SK-N-SH treated with all-trans-retinoic acid at 6 μM for 48 hours (cell line): Measurements from ENCODE around the gene GPATCH2.

ENCODE experiments used
- ATAC-seq: fragments of 200-7000 bp; cut with Tn5 transposase; 3 replicates; pipeline ENCODE4 v1.9.1; 2020; ENCODE audit warnings: mild to moderate bottlenecking, moderate library complexity
- ARNTL ChIP-seq: fragments of 450-650 bp; formaldehyde crosslinking; IDR thresholded peaks from 2 replicates; pipeline ENCODE4 v1.5.0; 2020; ENCODE audit warnings: low read depth, mild to moderate bottlenecking, moderate library complexity, borderline replicate concordance
- BACH2 ChIP-seq: fragments of 250-450 bp; sonication (Bioruptor Pico); IDR thresholded peaks from 2 replicates; pipeline ENCODE4 v1.9.0; 2021; ENCODE audit warnings: mild to moderate bottlenecking, borderline replicate concordance
- CREB5 ChIP-seq: fragments of 250-450 bp; sonication (Bioruptor Pico); IDR thresholded peaks from 2 replicates; pipeline ENCODE4 v1.5.1; 2020; ENCODE audit warnings: low read depth, mild to moderate bottlenecking, moderate library complexity
- CSDC2 ChIP-seq: fragments of 250-450 bp; sonication (Bioruptor Pico); IDR thresholded peaks from 2 replicates; pipeline ENCODE4 v1.5.0; 2020; ENCODE audit warnings: mild to moderate bottlenecking, moderate library complexity
- ESRRG ChIP-seq: fragments of 250-450 bp; sonication (Bioruptor Pico); IDR thresholded peaks from 2 replicates; pipeline ENCODE4 v1.6.1; 2021; ENCODE audit warnings: mild to moderate bottlenecking
- GLIS3 ChIP-seq: fragments of 250-450 bp; sonication (Bioruptor Pico); IDR thresholded peaks from 2 replicates; pipeline ENCODE4 v1.5.0; 2020; ENCODE audit warnings: mild to moderate bottlenecking, moderate library complexity
- ISL1 ChIP-seq: fragments of 250-450 bp; sonication (Bioruptor Pico); IDR thresholded peaks from 2 replicates; pipeline ENCODE4 v2.1.2; 2022; ENCODE audit warnings: mild to moderate bottlenecking, moderate library complexity
- OSR1 ChIP-seq: fragments of 250-450 bp; sonication (Bioruptor Pico); IDR thresholded peaks from 2 replicates; pipeline ENCODE4 v1.8.0; 2022; ENCODE audit warnings: moderate library complexity, mild to moderate bottlenecking, inconsistent platforms
- POU6F1 ChIP-seq: fragments of 250-450 bp; sonication (Bioruptor Pico); IDR thresholded peaks from 2 replicates; pipeline ENCODE4 v1.8.0; 2021; ENCODE audit warnings: low read depth, mild to moderate bottlenecking, moderate library complexity, borderline replicate concordance
- PPARA ChIP-seq: fragments of 250-450 bp; sonication (Bioruptor Pico); IDR thresholded peaks from 2 replicates; pipeline ENCODE4 v1.5.0; 2020; ENCODE audit warnings: mild to moderate bottlenecking, borderline replicate concordance
- RARB ChIP-seq: fragments of 250-450 bp; sonication (Bioruptor Pico); IDR thresholded peaks from 2 replicates; pipeline ENCODE4 v1.8.0; 2021; ENCODE audit warnings: mild to moderate bottlenecking, moderate library complexity
- SNAI2 ChIP-seq: fragments of 250-450 bp; sonication (Bioruptor Pico); IDR thresholded peaks from 2 replicates; pipeline ENCODE4 v1.5.0; 2020; ENCODE audit warnings: mild to moderate bottlenecking, moderate library complexity
- TOX ChIP-seq: fragments of 250-450 bp; sonication (Bioruptor Pico); IDR thresholded peaks from 2 replicates; pipeline ENCODE4 v1.8.0; 2021; ENCODE audit warnings: mild to moderate bottlenecking, moderate library complexity, borderline replicate concordance
- TSHZ2 ChIP-seq: fragments of 250-450 bp; sonication (Bioruptor Pico); IDR thresholded peaks from 2 replicates; pipeline ENCODE4 v1.5.0; 2020; ENCODE audit warnings: mild to moderate bottlenecking, moderate library complexity
- ZC3H10 ChIP-seq: fragments of 250-450 bp; sonication (Bioruptor Pico); IDR thresholded peaks from 2 replicates; pipeline ENCODE4 v1.5.1; 2021; ENCODE audit warnings: mild to moderate bottlenecking, moderate library complexity
- ZFP3 ChIP-seq: fragments of 250-450 bp; sonication (Bioruptor Pico); IDR thresholded peaks from 2 replicates; pipeline ENCODE4 v1.5.0; 2020; ENCODE audit warnings: mild to moderate bottlenecking, moderate library complexity
- ZFP30 ChIP-seq: fragments of 450-650 bp; formaldehyde crosslinking; IDR thresholded peaks from 2 replicates; pipeline ENCODE4 v1.5.0; 2022; ENCODE audit warnings: mild to moderate bottlenecking, moderate library complexity
- ZNF565 ChIP-seq: fragments of 450-650 bp; formaldehyde crosslinking; conservative IDR thresholded peaks from 2 replicates; pipeline ENCODE4 v1.5.0; 2020; ENCODE audit warnings: low read depth, mild to moderate bottlenecking, moderate library complexity
- ZNF70 ChIP-seq: fragments of 450-650 bp; formaldehyde crosslinking; IDR thresholded peaks from 2 replicates; pipeline ENCODE4 v1.5.0; 2020; ENCODE audit warnings: mild to moderate bottlenecking, moderate library complexity
- ZNF8 ChIP-seq: fragments of 450-650 bp; formaldehyde crosslinking; IDR thresholded peaks from 2 replicates; pipeline ENCODE4 v1.5.0; 2020; ENCODE audit warnings: mild to moderate bottlenecking, moderate library complexity
- TF ChIP-seq, protein P1 (sequence below): fragments of 250-450 bp; sonication (Bioruptor Pico); IDR thresholded peaks from 2 replicates; pipeline ENCODE4 v1.5.1; 2021; ENCODE audit warnings: mild to moderate bottlenecking, moderate library complexity
- TF ChIP-seq, protein P2 (sequence below): fragments of 250-450 bp; sonication (Bioruptor Pico); IDR thresholded peaks from 2 replicates; pipeline ENCODE4 v1.8.0; 2020; ENCODE audit warnings: mild to moderate bottlenecking, moderate library complexity, borderline replicate concordance

The GPATCH2 gene

GRCh38 chr1:217668351-217668940, 37.6 kb upstream of the GPATCH2 start:
- TF ChIP-seq ZC3H10 (CRISPR knock-in tag): no peak
- ATAC-seq: no peak

DNA sequence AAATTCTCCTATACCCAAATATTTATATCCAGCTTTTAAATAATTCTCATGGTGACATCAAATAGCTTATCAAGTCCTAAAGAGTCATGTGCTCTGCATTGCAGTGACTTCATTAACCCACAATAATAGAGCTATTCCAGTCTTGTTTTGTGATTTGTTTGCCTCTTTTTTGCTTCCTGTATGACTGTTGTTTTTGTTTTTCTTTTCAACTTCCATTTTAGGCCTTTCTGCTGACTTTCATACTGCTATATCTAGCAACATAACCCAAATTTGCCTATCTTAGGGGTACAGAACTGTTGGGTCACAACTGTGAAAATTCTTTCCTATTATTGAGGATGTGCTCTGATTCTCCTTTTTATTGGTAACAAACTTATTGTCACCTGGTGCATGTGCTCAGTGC, 30.5 kb upstream of the GPATCH2 start:
- TF ChIP-seq CSDC2 (CRISPR knock-in tag) (no peak), POU6F1 (no peak), ZFP30 (CRISPR knock-in tag) (no peak), RARB (CRISPR knock-in tag) (no peak), PPARA (CRISPR knock-in tag) (no peak), TSHZ2 (no peak), ZNF70 (CRISPR knock-in tag) (no peak), ZNF565 (CRISPR knock-in tag) (no peak), ZFP3 (CRISPR knock-in tag) (no peak), ISL1 (no peak)
- TF ChIP-seq, protein P1, sequence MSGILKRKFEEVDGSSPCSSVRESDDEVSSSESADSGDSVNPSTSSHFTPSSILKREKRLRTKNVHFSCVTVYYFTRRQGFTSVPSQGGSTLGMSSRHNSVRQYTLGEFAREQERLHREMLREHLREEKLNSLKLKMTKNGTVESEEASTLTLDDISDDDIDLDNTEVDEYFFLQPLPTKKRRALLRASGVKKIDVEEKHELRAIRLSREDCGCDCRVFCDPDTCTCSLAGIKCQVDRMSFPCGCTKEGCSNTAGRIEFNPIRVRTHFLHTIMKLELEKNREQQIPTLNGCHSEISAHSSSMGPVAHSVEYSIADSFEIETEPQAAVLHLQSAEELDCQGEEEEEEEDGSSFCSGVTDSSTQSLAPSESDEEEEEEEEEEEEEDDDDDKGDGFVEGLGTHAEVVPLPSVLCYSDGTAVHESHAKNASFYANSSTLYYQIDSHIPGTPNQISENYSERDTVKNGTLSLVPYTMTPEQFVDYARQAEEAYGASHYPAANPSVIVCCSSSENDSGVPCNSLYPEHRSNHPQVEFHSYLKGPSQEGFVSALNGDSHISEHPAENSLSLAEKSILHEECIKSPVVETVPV: no peak
- TF ChIP-seq, all 23 proteins: peak for 0
- ATAC-seq: no peak

DNA sequence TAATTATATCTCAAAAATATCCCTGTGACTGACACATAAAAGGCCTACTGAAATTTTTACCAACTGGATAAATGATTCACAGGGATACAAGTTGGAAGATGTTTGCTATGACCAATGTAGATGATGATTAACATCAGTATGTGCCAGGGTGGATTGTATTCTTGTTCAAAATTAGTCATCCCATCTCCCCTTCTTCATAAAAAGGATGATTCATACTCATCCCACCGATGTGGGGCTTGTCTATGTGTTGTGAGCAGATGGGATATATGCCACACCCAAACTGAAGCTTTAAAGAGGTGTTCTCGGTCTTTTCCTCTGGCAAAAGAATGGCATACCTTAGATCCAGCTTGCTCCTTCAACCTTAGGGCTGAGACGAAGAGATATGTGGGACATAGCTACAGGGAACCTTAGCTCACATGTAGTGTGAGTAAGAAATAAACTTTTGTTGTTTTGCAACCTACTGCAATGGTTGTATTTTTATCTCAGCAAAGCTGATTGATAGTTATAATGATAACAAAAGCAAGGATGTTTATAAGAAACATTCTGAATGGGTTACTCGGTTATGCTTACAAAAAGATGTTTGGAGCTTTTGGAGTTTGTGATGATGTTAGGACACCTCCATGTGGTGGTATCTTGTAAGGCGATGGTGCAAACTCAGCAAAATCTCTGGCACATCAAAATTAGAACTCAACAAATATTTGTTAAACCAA, 29.6 kb upstream of the GPATCH2 start:
- TF ChIP-seq TOX (CRISPR knock-in tag) (0 out of 2 replicates have a peak, but pooled peaks have one; percentile 27), ZFP3 (CRISPR knock-in tag) (no peak)
- peak; percentile 88 for ATAC-seq

GRCh38 chr1:217650674-217651073, 19.8 kb upstream of the GPATCH2 start:
- ATAC-seq: no peak
- TF ChIP-seq CREB5 (CRISPR knock-in tag) (no peak), ZFP3 (CRISPR knock-in tag) (no peak), ZNF565 (CRISPR knock-in tag) (no peak), CSDC2 (CRISPR knock-in tag) (no peak), ISL1 (no peak), ZFP30 (CRISPR knock-in tag) (no peak), SNAI2 (CRISPR knock-in tag) (no peak), BACH2 (CRISPR knock-in tag) (no peak), ZNF70 (CRISPR knock-in tag) (no peak), ESRRG (no peak), OSR1 (CRISPR knock-in tag) (no peak), TOX (CRISPR knock-in tag) (no peak), POU6F1 (no peak), ARNTL (CRISPR knock-in tag) (no peak), GLIS3 (CRISPR knock-in tag) (no peak), ZNF8 (CRISPR knock-in tag) (no peak)
- TF ChIP-seq, protein P2, sequence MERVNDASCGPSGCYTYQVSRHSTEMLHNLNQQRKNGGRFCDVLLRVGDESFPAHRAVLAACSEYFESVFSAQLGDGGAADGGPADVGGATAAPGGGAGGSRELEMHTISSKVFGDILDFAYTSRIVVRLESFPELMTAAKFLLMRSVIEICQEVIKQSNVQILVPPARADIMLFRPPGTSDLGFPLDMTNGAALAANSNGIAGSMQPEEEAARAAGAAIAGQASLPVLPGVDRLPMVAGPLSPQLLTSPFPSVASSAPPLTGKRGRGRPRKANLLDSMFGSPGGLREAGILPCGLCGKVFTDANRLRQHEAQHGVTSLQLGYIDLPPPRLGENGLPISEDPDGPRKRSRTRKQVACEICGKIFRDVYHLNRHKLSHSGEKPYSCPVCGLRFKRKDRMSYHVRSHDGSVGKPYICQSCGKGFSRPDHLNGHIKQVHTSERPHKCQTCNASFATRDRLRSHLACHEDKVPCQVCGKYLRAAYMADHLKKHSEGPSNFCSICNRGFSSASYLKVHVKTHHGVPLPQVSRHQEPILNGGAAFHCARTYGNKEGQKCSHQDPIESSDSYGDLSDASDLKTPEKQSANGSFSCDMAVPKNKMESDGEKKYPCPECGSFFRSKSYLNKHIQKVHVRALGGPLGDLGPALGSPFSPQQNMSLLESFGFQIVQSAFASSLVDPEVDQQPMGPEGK (CRISPR knock-in tag): no peak
